Smooth muscle cell (in vitro differentiated cells): ENCODE measurements around the gene SLC35B3. TPM values are rescaled to one million over a fixed set of nuclear protein-coding genes. Genes with fewer than 3 reads are reported as not detected.

Experiments used
- DNase-seq: peaks from one replicate; lab custom pipeline; 2025; ENCODE audit not compliant: unreplicated experiment; lab: John Stamatoyannopoulos, UW
- H2AFZ ChIP-seq: fragments of 200-600 bp; sonication (generic); 2 replicates; pipeline ENCODE4 v1.6.0; 2016; ENCODE audit warnings: antibody characterized with exemption, low read depth, mild to moderate bottlenecking
- H3F3A ChIP-seq: fragments of 200-600 bp; sonication (generic); 2 replicates; pipeline ENCODE4 v1.6.0; 2017; ENCODE audit warnings: antibody characterized with exemption, low read depth
- H3K27ac ChIP-seq: fragments of 200-600 bp; sonication (generic); 2 replicates; pipeline ENCODE4 v1.5.1; 2016; ENCODE audit warnings: low read depth, mild to moderate bottlenecking
- H3K27me3 ChIP-seq: fragments of 200-600 bp; sonication (generic); 2 replicates; pipeline ENCODE4 v1.6.1; 2016; ENCODE audit warnings: low read depth, mild to moderate bottlenecking
- H3K36me3 ChIP-seq: fragments of 200-600 bp; sonication (generic); 2 replicates; pipeline ENCODE4 v1.5.1; 2016; ENCODE audit warnings: low read depth
- H3K4me1 ChIP-seq: fragments of 200-600 bp; sonication (generic); 2 replicates; pipeline ENCODE4 v1.5.1; 2016; ENCODE audit warnings: low read depth
- H3K4me2 ChIP-seq: fragments of 200-600 bp; sonication (generic); 2 replicates; pipeline ENCODE4 v1.6.0; 2016; ENCODE audit warnings: mild to moderate bottlenecking
- H3K4me3 ChIP-seq: fragments of 200-600 bp; sonication (generic); 2 replicates; pipeline ENCODE4 v1.5.1; 2016; ENCODE audit warnings: mild to moderate bottlenecking
- H3K79me2 ChIP-seq: fragments of 200-600 bp; sonication (generic); 2 replicates; pipeline ENCODE4 v1.6.0; 2016; ENCODE audit warnings: low read depth, mild to moderate bottlenecking
- H3K9ac ChIP-seq: fragments of 200-600 bp; sonication (generic); 2 replicates; pipeline ENCODE4 v1.6.0; 2016; ENCODE audit warnings: low read depth
- H3K9me3 ChIP-seq: fragments of 200-600 bp; sonication (generic); replicated peaks from 2 replicates; pipeline ENCODE4 v1.5.1; 2016; ENCODE audit warnings: low read depth
- H4K20me1 ChIP-seq: fragments of 200-600 bp; sonication (generic); 2 replicates; pipeline ENCODE4 v1.6.0; 2016; ENCODE audit warnings: low read depth
- CTCF ChIP-seq: fragments of 200-600 bp; sonication (generic); IDR thresholded peaks from 2 replicates; pipeline ENCODE4 v1.5.1; 2017; ENCODE audit warnings: borderline replicate concordance, mild to moderate bottlenecking, antibody characterized with exemption; ENCODE audit not compliant: insufficient read depth, poor library complexity, severe bottlenecking
- WGBS: methylation state at CpG from one replicate; pipeline ENCODE4 v1.1.7; 2016; ENCODE audit warnings: low lambda C conversion rate; 5-methylcytosine and 5-hydroxymethylcytosine counted together
- polyA plus RNA-seq: library from polyadenylated mRNA; unstranded; fragments of >200 nt; fragmentation: Nextera tagmentation; extraction: Ambion mirVana; gene quantifications from 2 replicates; pipeline ENCODE4 v1.2.1, GENCODE V29; 2016
- total RNA-seq: library from RNA; depleted of rRNA; stranded (reverse); fragments of >200 nt; gene quantifications from 2 replicates; pipeline ENCODE4 v1.2.3, GENCODE V29; 2014

The SLC35B3 gene
- total RNA-seq, result 21.9 and 24.5 TPM in 2 replicates
- polyA plus RNA-seq, result 21.5 and 24.2 TPM in 2 replicates

GRCh38 chr6:8435093-8435844, at the start of gene SLC35B3:
Gene SLC35B3 (minus strand): TSS chr6:8435545.
- Histone ChIP-seq H3K4me2 (peak within 1 kb of the TSS; percentile 99), H3K4me3 (peak within 1 kb of the TSS; percentile 94), H3K36me3 (no peaks in the 10 kb centered on the region), H3K27ac (peak within 1 kb of the TSS; percentile 76), H3K79me2 (peaks cover 40% of the 10 kb centered on the region), H4K20me1 (peaks cover 21% of the 10 kb centered on the region), H3K9ac (peak within 1 kb of the TSS; percentile 91), H3F3A (no peaks in the 10 kb centered on the region), H2AFZ (peak within 1 kb of the TSS; percentile 96), H3K27me3 (no peaks in the 10 kb centered on the region), H3K9me3 (no peaks in the 10 kb centered on the region), H3K4me1 (peaks cover 21% of the 10 kb centered on the region)
- peak; percentile 81 for DNase-seq
- TF ChIP-seq CTCF, result no peak
- 2% methylated on average over 56 of the region's 62 CpGs for WGBS

- TF ChIP-seq CTCF, result no peak
- Histone ChIP-seq H3K4me3 (no peak overlapping the region), H3K4me2 (no peak overlapping the region), H3K9ac (no peak overlapping the region), H3K79me2 (no peaks in the 10 kb centered on the region), H3K9me3 (no peaks in the 10 kb centered on the region), H3K27ac (no peak overlapping the region), H4K20me1 (no peaks in the 10 kb centered on the region), H3K27me3 (no peaks in the 10 kb centered on the region), H3F3A (no peaks in the 10 kb centered on the region), H3K36me3 (no peaks in the 10 kb centered on the region), H2AFZ (no peak overlapping the region), H3K4me1 (no peaks in the 10 kb centered on the region)
- WGBS, result 90% methylated on average over 1 of the region's 1 CpG
- no peak for DNase-seq
These were observed 48.3 kb upstream of the SLC35B3 start for GRCh38 chr6:8483650-8484049.

- Histone ChIP-seq H3K4me1 (no peaks in the 10 kb centered on the region), H3K9ac (no peak overlapping the region), H3K27ac (no peak overlapping the region), H4K20me1 (no peaks in the 10 kb centered on the region), H2AFZ (no peak overlapping the region), H3K9me3 (no peaks in the 10 kb centered on the region), H3K4me3 (no peak overlapping the region), H3K36me3 (no peaks in the 10 kb centered on the region), H3K27me3 (no peaks in the 10 kb centered on the region), H3K4me2 (no peak overlapping the region), H3K79me2 (no peaks in the 10 kb centered on the region), H3F3A (no peaks in the 10 kb centered on the region)
- TF ChIP-seq CTCF, result peak; percentile 19
- WGBS, result 44% methylated on average over 2 of the region's 2 CpGs
- no peak for DNase-seq
These were observed 46.4 kb upstream of the SLC35B3 start for GRCh38 chr6:8481727-8482126.

GRCh38 chr6:8478418-8478817, 43.1 kb upstream of the SLC35B3 start:
- no peak for TF ChIP-seq CTCF

More at GRCh38 chr6:8478418-8478817, 43.1 kb upstream of the SLC35B3 start:
- no peaks in the 10 kb centered on the region for H3K79me2 ChIP-seq
- WGBS, result 72% methylated on average over 1 of the region's 1 CpG
- H3K27me3 ChIP-seq, result no peaks in the 10 kb centered on the region
- H3K9ac ChIP-seq, result no peak overlapping the region
- H3F3A ChIP-seq, result no peaks in the 10 kb centered on the region
- H3K4me3 ChIP-seq, result no peak overlapping the region
- no peaks in the 10 kb centered on the region for H3K36me3 ChIP-seq
- no peaks in the 10 kb centered on the region for H3K4me1 ChIP-seq
- H2AFZ ChIP-seq, result no peak overlapping the region
- no peak overlapping the region for H3K4me2 ChIP-seq
- H3K27ac ChIP-seq, result no peak overlapping the region
- H3K9me3 ChIP-seq, result no peaks in the 10 kb centered on the region
- no peak for DNase-seq
- H4K20me1 ChIP-seq, result no peaks in the 10 kb centered on the region
